WERI-Rb-1 (cell line): ENCODE results near the gene SULT1C3.

Source experiments
- DNase-seq: peaks from one replicate; pipeline ENCODE4 v3.0.0-alpha.2; 2020
- H3K27ac ChIP-seq: fragments of 250-450 bp; sonication (Bioruptor Pico); 2 replicates; pipeline ENCODE4 v1.5.1; 2020; ENCODE audit warnings: mild to moderate bottlenecking, moderate library complexity
- H3K27me3 ChIP-seq: fragments of 250-450 bp; sonication (Bioruptor Pico); 2 replicates; pipeline ENCODE4 v1.5.1; 2021; ENCODE audit warnings: mild to moderate bottlenecking, low read depth, moderate library complexity; ENCODE audit not compliant: insufficient read depth, severe bottlenecking
- H3K36me3 ChIP-seq: fragments of 250-450 bp; sonication (Bioruptor Pico); 2 replicates; pipeline ENCODE4 v1.5.1; 2020; ENCODE audit warnings: mild to moderate bottlenecking, moderate library complexity
- H3K4me3 ChIP-seq: 2 replicates; pipeline ENCODE4 v1.5.1; 2011; ENCODE audit warnings: low read depth, mild to moderate bottlenecking, control low read depth, low read length
- H3K9me3 ChIP-seq: fragments of 250-450 bp; sonication (Bioruptor Pico); 2 replicates; pipeline ENCODE4 v1.5.1; 2021; ENCODE audit warnings: mild to moderate bottlenecking, moderate library complexity; ENCODE audit not compliant: severe bottlenecking
- TF ChIP-seq, protein P1 (sequence below): IDR thresholded peaks from 2 replicates; pipeline ENCODE4 v1.5.1; 2011; ENCODE audit warnings: low read depth, mild to moderate bottlenecking, control low read depth, inconsistent platforms, low read length

The SULT1C3 gene

DNA sequence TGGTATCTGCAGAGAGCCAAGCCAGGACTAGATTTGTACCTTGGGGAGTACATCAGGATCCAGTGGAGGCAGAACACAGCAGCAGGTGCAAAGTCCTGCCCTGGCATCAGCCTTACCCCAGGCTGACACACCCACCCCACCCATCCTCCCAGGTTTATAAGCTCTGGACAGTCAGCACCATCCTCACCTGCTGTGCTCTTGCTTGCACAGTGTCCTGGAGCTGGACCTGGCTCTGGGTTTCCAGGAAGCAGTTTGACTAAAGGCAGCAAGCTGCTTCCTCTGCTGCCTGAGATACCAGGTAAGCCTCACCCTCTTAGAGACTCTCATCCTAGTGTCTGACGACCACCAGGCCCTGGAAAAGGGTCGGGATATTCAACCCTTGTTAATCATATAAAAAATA lies at the start of gene SULT1C3:
TSS of gene SULT1C3 (plus strand) at position 183 of the 400 bp plus-strand sequence. CDS start 7,227 bp downstream, outside the sequence.
- DNase-seq, result no peak
- Histone ChIP-seq H3K4me3 (no peak within 1 kb of the TSS), H3K36me3 (no peaks in the 10 kb centered on the region), H3K27ac (no peak within 1 kb of the TSS), H3K27me3 (peaks cover 51% of the 10 kb centered on the region), H3K9me3 (peaks cover 2% of the 10 kb centered on the region)
- TF ChIP-seq, protein P1, sequence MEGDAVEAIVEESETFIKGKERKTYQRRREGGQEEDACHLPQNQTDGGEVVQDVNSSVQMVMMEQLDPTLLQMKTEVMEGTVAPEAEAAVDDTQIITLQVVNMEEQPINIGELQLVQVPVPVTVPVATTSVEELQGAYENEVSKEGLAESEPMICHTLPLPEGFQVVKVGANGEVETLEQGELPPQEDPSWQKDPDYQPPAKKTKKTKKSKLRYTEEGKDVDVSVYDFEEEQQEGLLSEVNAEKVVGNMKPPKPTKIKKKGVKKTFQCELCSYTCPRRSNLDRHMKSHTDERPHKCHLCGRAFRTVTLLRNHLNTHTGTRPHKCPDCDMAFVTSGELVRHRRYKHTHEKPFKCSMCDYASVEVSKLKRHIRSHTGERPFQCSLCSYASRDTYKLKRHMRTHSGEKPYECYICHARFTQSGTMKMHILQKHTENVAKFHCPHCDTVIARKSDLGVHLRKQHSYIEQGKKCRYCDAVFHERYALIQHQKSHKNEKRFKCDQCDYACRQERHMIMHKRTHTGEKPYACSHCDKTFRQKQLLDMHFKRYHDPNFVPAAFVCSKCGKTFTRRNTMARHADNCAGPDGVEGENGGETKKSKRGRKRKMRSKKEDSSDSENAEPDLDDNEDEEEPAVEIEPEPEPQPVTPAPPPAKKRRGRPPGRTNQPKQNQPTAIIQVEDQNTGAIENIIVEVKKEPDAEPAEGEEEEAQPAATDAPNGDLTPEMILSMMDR, result no peak

DNA sequence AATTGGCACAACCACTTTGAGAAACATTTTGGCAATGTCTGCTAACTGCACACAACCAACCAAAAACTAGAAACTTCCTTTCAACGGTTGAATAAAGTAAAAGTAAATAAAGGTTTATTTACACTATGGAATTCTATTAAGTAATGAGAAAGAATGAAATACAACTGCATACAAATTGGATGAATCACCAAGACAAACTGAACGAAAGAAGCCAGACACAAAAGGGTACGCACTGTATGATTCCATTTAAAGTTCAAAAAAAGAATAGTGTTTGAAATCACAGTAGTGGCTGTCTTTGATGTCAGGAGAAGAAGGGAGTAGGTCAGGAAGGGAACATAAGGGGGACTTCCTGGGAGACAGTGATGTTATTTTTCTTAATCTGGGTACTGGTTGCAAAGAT lies 46.5 kb upstream of the SULT1C3 start:
- no peaks in the 10 kb centered on the region for H3K36me3 ChIP-seq
- peaks cover 31% of the 10 kb centered on the region for H3K27me3 ChIP-seq
- H3K9me3 ChIP-seq, result no peaks in the 10 kb centered on the region
- no peak overlapping the region for H3K4me3 ChIP-seq
- DNase-seq, result no peak
- TF ChIP-seq, protein P1, result no peak
- H3K27ac ChIP-seq, result no peak overlapping the region

DNA sequence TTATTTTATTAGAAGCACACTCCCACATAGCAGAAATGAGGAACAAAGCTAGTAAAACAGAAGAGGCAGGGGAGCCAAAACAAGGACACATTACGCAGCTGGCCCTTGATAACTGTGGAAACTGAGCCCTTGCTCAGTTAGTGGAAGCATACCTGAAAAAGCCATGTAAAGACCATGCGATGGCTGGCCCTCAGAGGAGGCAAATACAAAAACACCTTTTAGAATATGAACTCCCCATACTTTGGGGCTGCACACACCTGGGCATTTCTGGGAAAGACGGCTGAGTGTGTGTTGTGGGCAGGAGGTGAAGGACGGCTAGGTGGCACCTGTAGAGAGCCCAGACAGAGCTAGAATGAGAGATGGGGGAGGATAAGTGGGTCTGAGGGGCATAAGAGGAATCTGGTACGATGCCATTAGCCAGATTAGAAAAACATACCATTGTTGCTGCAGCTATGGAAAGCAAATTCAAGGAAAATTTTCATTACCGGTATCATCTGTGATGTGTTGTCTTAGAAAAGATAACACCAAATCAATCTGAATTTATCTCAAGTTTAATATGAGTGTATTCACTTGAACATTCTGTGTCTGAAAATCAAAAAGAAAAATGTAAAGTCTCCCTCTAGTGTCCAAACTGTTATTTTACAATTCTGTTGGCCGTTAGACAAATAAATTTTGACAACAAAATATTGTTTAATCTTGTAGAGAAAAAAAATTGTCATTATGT lies 45.2 kb upstream of the SULT1C3 start:
- H3K9me3 ChIP-seq, result no peaks in the 10 kb centered on the region
- H3K27me3 ChIP-seq, result peaks cover 28% of the 10 kb centered on the region
- H3K36me3 ChIP-seq, result no peaks in the 10 kb centered on the region
- TF ChIP-seq, protein P1, result 0 out of 2 replicates have a peak, but pooled peaks have one; percentile 4
- no peak for DNase-seq
- H3K4me3 ChIP-seq, result no peak overlapping the region
- no peak overlapping the region for H3K27ac ChIP-seq

DNA sequence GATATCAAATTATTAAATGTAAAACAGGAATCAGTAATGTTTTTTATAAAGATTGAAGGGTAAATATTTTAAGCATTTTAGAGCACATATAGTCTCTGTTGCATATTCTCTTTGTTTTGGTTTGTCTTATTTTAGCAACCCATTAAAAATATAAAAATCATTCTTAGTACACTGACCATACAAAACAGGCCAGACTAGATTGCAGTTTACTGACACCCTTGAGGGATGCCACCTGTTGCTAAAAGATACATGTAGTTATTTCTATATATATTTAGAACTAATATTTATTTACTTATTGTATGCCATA lies 44.7 kb upstream of the SULT1C3 start:
- peaks cover 29% of the 10 kb centered on the region for H3K27me3 ChIP-seq
- H3K4me3 ChIP-seq, result no peak overlapping the region
- no peak for DNase-seq
- TF ChIP-seq, protein P1, result no peak
- H3K36me3 ChIP-seq, result no peaks in the 10 kb centered on the region
- no peak overlapping the region for H3K27ac ChIP-seq
- H3K9me3 ChIP-seq, result no peaks in the 10 kb centered on the region

DNA sequence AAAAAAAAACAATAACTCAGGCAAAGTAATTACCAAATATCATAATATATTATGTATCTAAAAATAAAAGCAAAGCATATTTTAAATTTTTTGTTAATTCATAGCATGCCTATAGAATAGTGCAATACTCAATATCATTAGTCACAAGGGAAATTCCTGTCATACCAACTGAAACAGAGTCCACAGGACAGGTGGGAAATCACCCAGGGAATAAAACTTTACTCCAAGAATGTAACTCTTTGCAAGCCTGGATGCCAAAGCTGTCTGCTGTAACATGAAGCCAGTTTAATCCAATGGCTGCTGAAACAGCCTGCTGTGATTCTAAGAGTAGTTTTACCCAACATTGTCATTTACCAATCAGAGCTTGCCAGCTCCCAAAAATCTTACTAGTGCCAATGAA lies 40.0 kb upstream of the SULT1C3 start:
- Histone ChIP-seq H3K27me3 (peaks cover 19% of the 10 kb centered on the region), H3K9me3 (no peaks in the 10 kb centered on the region), H3K36me3 (no peaks in the 10 kb centered on the region), H3K27ac (no peak overlapping the region), H3K4me3 (no peak overlapping the region)
- TF ChIP-seq, protein P1, result no peak
- DNase-seq, result no peak

DNA sequence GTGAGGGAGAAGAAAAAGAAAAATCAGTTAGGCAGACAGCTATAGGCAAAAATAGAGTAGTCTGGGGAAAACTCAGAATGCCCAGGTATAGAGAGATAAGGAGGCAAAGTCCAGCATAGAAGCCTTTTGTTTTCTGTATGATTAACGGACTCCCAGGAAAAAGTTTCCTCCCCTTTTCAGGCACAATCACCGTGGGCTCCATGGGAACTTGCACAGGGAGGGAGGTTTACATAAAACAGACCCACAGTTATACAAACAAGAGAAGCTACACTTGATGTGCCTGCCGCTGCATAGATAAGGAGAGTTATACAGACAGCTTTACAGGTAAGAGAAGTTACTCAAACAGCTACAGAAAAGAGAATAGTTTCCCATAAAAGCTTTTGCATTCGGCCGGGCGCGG lies 39.2 kb upstream of the SULT1C3 start:
- H3K27ac ChIP-seq, result no peak overlapping the region
- H3K36me3 ChIP-seq, result no peaks in the 10 kb centered on the region
- no peaks in the 10 kb centered on the region for H3K9me3 ChIP-seq
- peaks cover 19% of the 10 kb centered on the region for H3K27me3 ChIP-seq
- DNase-seq, result no peak
- no peak overlapping the region for H3K4me3 ChIP-seq
- TF ChIP-seq, protein P1, result no peak
